Smooth muscle cell (in vitro differentiated cells): Measurements from ENCODE around the gene FKBP10. TPM values are rescaled to one million over a fixed set of nuclear protein-coding genes. Genes with fewer than 3 reads are reported as not detected.

Experiments used
- DNase-seq: peaks from one replicate; lab custom pipeline; 2025; ENCODE audit not compliant: unreplicated experiment; lab: John Stamatoyannopoulos, UW
- H2AFZ ChIP-seq: fragments of 200-600 bp; sonication (generic); 2 replicates; pipeline ENCODE4 v1.6.0; 2016; ENCODE audit warnings: antibody characterized with exemption, low read depth, mild to moderate bottlenecking
- H3F3A ChIP-seq: fragments of 200-600 bp; sonication (generic); 2 replicates; pipeline ENCODE4 v1.6.0; 2017; ENCODE audit warnings: antibody characterized with exemption, low read depth
- H3K27ac ChIP-seq: fragments of 200-600 bp; sonication (generic); 2 replicates; pipeline ENCODE4 v1.5.1; 2016; ENCODE audit warnings: low read depth, mild to moderate bottlenecking
- H3K27me3 ChIP-seq: fragments of 200-600 bp; sonication (generic); 2 replicates; pipeline ENCODE4 v1.6.1; 2016; ENCODE audit warnings: low read depth, mild to moderate bottlenecking
- H3K36me3 ChIP-seq: fragments of 200-600 bp; sonication (generic); 2 replicates; pipeline ENCODE4 v1.5.1; 2016; ENCODE audit warnings: low read depth
- H3K4me1 ChIP-seq: fragments of 200-600 bp; sonication (generic); 2 replicates; pipeline ENCODE4 v1.5.1; 2016; ENCODE audit warnings: low read depth
- H3K4me2 ChIP-seq: fragments of 200-600 bp; sonication (generic); 2 replicates; pipeline ENCODE4 v1.6.0; 2016; ENCODE audit warnings: mild to moderate bottlenecking
- H3K4me3 ChIP-seq: fragments of 200-600 bp; sonication (generic); 2 replicates; pipeline ENCODE4 v1.5.1; 2016; ENCODE audit warnings: mild to moderate bottlenecking
- H3K79me2 ChIP-seq: fragments of 200-600 bp; sonication (generic); 2 replicates; pipeline ENCODE4 v1.6.0; 2016; ENCODE audit warnings: low read depth, mild to moderate bottlenecking
- H3K9ac ChIP-seq: fragments of 200-600 bp; sonication (generic); 2 replicates; pipeline ENCODE4 v1.6.0; 2016; ENCODE audit warnings: low read depth
- H3K9me3 ChIP-seq: fragments of 200-600 bp; sonication (generic); replicated peaks from 2 replicates; pipeline ENCODE4 v1.5.1; 2016; ENCODE audit warnings: low read depth
- H4K20me1 ChIP-seq: fragments of 200-600 bp; sonication (generic); 2 replicates; pipeline ENCODE4 v1.6.0; 2016; ENCODE audit warnings: low read depth
- CTCF ChIP-seq: fragments of 200-600 bp; sonication (generic); IDR thresholded peaks from 2 replicates; pipeline ENCODE4 v1.5.1; 2017; ENCODE audit warnings: borderline replicate concordance, mild to moderate bottlenecking, antibody characterized with exemption; ENCODE audit not compliant: insufficient read depth, poor library complexity, severe bottlenecking
- WGBS: methylation state at CpG from one replicate; pipeline ENCODE4 v1.1.7; 2016; ENCODE audit warnings: low lambda C conversion rate; 5-methylcytosine and 5-hydroxymethylcytosine counted together
- polyA plus RNA-seq: library from polyadenylated mRNA; unstranded; fragments of >200 nt; fragmentation: Nextera tagmentation; extraction: Ambion mirVana; gene quantifications from 2 replicates; pipeline ENCODE4 v1.2.1, GENCODE V29; 2016
- total RNA-seq: library from RNA; depleted of rRNA; stranded (reverse); fragments of >200 nt; gene quantifications from 2 replicates; pipeline ENCODE4 v1.2.3, GENCODE V29; 2014

Gene FKBP10
- total and polyA plus RNA-seq, 2 experiments from 2014 or later = 289 to 603 TPM

GRCh38 chr17:41813152-41813680, 412 bp downstream of the FKBP10 start:
- Histone ChIP-seq H4K20me1 (peaks cover 67% of the 10 kb centered on the region), H3K9me3 (no peaks in the 10 kb centered on the region), H3F3A (peaks cover 8% of the 10 kb centered on the region), H2AFZ (no peak overlapping the region), H3K4me2 (peak overlapping the region; percentile 96), H3K27me3 (no peaks in the 10 kb centered on the region), H3K9ac (peak overlapping the region; percentile 90), H3K4me3 (peak overlapping the region; percentile 88), H3K36me3 (no peaks in the 10 kb centered on the region), H3K27ac (peak overlapping the region; percentile 92), H3K79me2 (peaks cover 72% of the 10 kb centered on the region), H3K4me1 (peaks cover 36% of the 10 kb centered on the region)
- TF ChIP-seq CTCF = no peak
- 4% methylated on average over 6 of the region's 12 CpGs for WGBS
- DNase-seq = no peak

- Histone ChIP-seq H3K27ac (peak overlapping the region; percentile 92), H2AFZ (no peak overlapping the region), H3K4me1 (peaks cover 36% of the 10 kb centered on the region), H3K27me3 (no peaks in the 10 kb centered on the region), H3K4me3 (peak overlapping the region; percentile 88), H3K4me2 (peak overlapping the region; percentile 96), H3K9me3 (no peaks in the 10 kb centered on the region), H3K9ac (peak overlapping the region; percentile 90), H4K20me1 (peaks cover 67% of the 10 kb centered on the region), H3K79me2 (peaks cover 71% of the 10 kb centered on the region), H3F3A (peaks cover 8% of the 10 kb centered on the region), H3K36me3 (no peaks in the 10 kb centered on the region)
- 22% methylated on average over 9 of the region's 9 CpGs for WGBS
- DNase-seq = no peak
- TF ChIP-seq CTCF = no peak
Observed at GRCh38 chr17:41813699-41814124, 908 bp downstream of the FKBP10 start.

GRCh38 chr17:41814195-41814594, 1.4 kb downstream of the FKBP10 start:
- Histone ChIP-seq H3K79me2 (peaks cover 67% of the 10 kb centered on the region), H3K4me3 (peak overlapping the region; percentile 88), H3K4me1 (peaks cover 36% of the 10 kb centered on the region), H3K9me3 (no peaks in the 10 kb centered on the region), H2AFZ (no peak overlapping the region), H3K9ac (peak overlapping the region; percentile 90), H3K27me3 (no peaks in the 10 kb centered on the region), H3K36me3 (no peaks in the 10 kb centered on the region), H3F3A (peaks cover 8% of the 10 kb centered on the region), H3K27ac (peak overlapping the region; percentile 92), H3K4me2 (peak overlapping the region; percentile 96), H4K20me1 (peaks cover 67% of the 10 kb centered on the region)
- WGBS = 17% methylated on average over 1 of the region's 1 CpG
- no peak for DNase-seq
- TF ChIP-seq CTCF = no peak
